ENCODE data around the gene PTH2.

- TF ChIP-seq CTCF (IDR thresholded peaks at IDR 0.05) (no peak), POLR2A (IDR thresholded peaks at IDR 0.05; ENCODE audit: low read depth) (no peak)
These were observed 27.4 kb downstream of the PTH2 start for GRCh38 chr19:49395581-49396407.

All from esophagus muscularis mucosa (tissue), 3 donors.